ENCODE results near the gene STK32B. TPM values are rescaled to one million over a fixed set of nuclear protein-coding genes. Genes with fewer than 3 reads are reported as not detected.

STK32B gene
- total and polyA plus RNA-seq, 9 donors, result 0.35 to 3.0 (median 1.2) TPM

- intact Hi-C loops (cut with DNase I), result no loop called here
- H3K27ac ChIP-seq, result no peak overlapping the region
- no peaks in the 10 kb centered on the region for H3K27me3 ChIP-seq
- no peaks in the 10 kb centered on the region for H3K4me1 ChIP-seq (ENCODE audit: insufficient read depth)
- H3K4me3 ChIP-seq, result no peak overlapping the region
- DNase-seq, result peak in 1 of 5 donors; percentile 40
- TF ChIP-seq POLR2A (IDR thresholded peaks at IDR 0.05), result no peak
- TF ChIP-seq, protein P1, sequence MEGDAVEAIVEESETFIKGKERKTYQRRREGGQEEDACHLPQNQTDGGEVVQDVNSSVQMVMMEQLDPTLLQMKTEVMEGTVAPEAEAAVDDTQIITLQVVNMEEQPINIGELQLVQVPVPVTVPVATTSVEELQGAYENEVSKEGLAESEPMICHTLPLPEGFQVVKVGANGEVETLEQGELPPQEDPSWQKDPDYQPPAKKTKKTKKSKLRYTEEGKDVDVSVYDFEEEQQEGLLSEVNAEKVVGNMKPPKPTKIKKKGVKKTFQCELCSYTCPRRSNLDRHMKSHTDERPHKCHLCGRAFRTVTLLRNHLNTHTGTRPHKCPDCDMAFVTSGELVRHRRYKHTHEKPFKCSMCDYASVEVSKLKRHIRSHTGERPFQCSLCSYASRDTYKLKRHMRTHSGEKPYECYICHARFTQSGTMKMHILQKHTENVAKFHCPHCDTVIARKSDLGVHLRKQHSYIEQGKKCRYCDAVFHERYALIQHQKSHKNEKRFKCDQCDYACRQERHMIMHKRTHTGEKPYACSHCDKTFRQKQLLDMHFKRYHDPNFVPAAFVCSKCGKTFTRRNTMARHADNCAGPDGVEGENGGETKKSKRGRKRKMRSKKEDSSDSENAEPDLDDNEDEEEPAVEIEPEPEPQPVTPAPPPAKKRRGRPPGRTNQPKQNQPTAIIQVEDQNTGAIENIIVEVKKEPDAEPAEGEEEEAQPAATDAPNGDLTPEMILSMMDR (IDR thresholded peaks at IDR 0.05), result no peak
- no peak for TF ChIP-seq EP300 (IDR thresholded peaks at IDR 0.05)
- no peaks in the 10 kb centered on the region for H3K36me3 ChIP-seq
- no peaks in the 10 kb centered on the region for H3K9me3 ChIP-seq
- WGBS, 3 donors, result 83 to 87% (median 83%) methylated on average over 3 of the region's 3 CpGs
These were observed 91.4 kb downstream of the STK32B start for GRCh38 chr4:5142726-5143125.

DNA sequence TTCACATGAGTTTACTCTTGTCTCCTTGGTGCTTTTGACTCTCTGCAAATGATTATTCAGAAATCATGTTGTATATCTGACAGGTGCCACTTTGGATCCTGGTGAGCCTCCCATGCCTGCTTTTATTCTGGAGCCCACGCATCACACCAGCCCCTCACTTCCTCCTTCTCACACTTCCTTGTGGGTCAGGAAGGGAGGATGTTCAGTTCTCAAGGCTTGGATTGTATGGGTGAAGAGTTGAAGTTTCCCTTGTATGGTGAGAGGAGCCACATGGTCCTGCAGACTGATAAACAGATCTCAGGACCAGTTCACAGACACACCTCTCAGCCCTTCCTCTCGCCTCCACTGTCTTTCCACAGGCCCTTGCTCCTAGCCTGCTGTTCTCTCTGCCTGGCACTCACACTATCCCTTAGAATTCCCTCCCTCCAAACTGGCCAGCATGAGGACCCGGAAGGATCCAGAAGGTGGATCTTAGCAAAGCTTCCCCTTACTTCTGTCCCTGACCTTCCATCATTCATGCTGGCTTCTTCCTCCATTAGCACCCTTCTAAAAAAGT, 92.1 kb downstream of the STK32B start:
- 84 to 88% (median 86%) methylated on average over 3 of the region's 3 CpGs for WGBS, 3 donors
- Histone ChIP-seq H3K4me3 (no peak overlapping the region), H3K27ac (no peak overlapping the region), H3K27me3 (no peaks in the 10 kb centered on the region), H3K9me3 (no peaks in the 10 kb centered on the region), H3K4me1 (ENCODE audit: insufficient read depth) (no peaks in the 10 kb centered on the region), H3K36me3 (no peaks in the 10 kb centered on the region)
- intact Hi-C loops (cut with DNase I), result no loop called here
- no peak for DNase-seq
- TF ChIP-seq, protein P1 (IDR thresholded peaks at IDR 0.05), result no peak
- TF ChIP-seq POLR2A (IDR thresholded peaks at IDR 0.05), result no peak
- TF ChIP-seq EP300 (IDR thresholded peaks at IDR 0.05), result no peak

GRCh38 chr4:5143940-5144339, 92.7 kb downstream of the STK32B start:
- intact Hi-C loops (cut with DNase I), result no loop called here
- Histone ChIP-seq H3K9me3 (no peaks in the 10 kb centered on the region), H3K36me3 (no peaks in the 10 kb centered on the region), H3K27me3 (no peaks in the 10 kb centered on the region), H3K27ac (no peak overlapping the region), H3K4me3 (no peak overlapping the region), H3K4me1 (ENCODE audit: insufficient read depth) (no peaks in the 10 kb centered on the region)
- no peak for DNase-seq
- WGBS, 3 donors, result 80 to 90% (median 80%) methylated on average over 4 of the region's 4 CpGs
- TF ChIP-seq POLR2A (IDR thresholded peaks at IDR 0.05) (no peak), EP300 (IDR thresholded peaks at IDR 0.05) (no peak)
- TF ChIP-seq, protein P1 (IDR thresholded peaks at IDR 0.05), result no peak

- Histone ChIP-seq H3K4me1 (ENCODE audit: insufficient read depth) (no peaks in the 10 kb centered on the region), H3K27me3 (no peaks in the 10 kb centered on the region), H3K27ac (no peak overlapping the region), H3K4me3 (no peak overlapping the region), H3K36me3 (no peaks in the 10 kb centered on the region), H3K9me3 (no peaks in the 10 kb centered on the region)
- WGBS, 3 donors, result 74 to 88% (median 80%) methylated on average over 2 of the region's 2 CpGs
- DNase-seq, result no peak
- TF ChIP-seq POLR2A (IDR thresholded peaks at IDR 0.05) (no peak), EP300 (IDR thresholded peaks at IDR 0.05) (no peak)
- TF ChIP-seq, protein P1 (IDR thresholded peaks at IDR 0.05), result no peak
- intact Hi-C loops (cut with DNase I), result no loop called here
These were observed 93.1 kb downstream of the STK32B start for GRCh38 chr4:5144384-5144783.
